Sigmoid colon (tissue), 7 donors: ENCODE results near the gene SLC9B1. TPM values are rescaled to one million over a fixed set of nuclear protein-coding genes. Genes with fewer than 3 reads are reported as not detected.
"Not testable (repeated sequence)": the region's sequence is repeated elsewhere in the genome, so short reads cannot be mapped to it uniquely, and the experiment has no call there.

Source experiments
- DNase-seq: peaks from one replicate; pipeline ENCODE4 v3.0.0-alpha.2; 2019
- H3K27ac ChIP-seq, 4 donors: fragments of 200-600 bp; sonication (generic); one replicate each; pipeline ENCODE4 v1.5.1; 2016 to 2019; ENCODE audit warnings: mild to moderate bottlenecking in 1 of 4
- H3K27me3 ChIP-seq, 3 donors: fragments of 200-600 bp; sonication (generic); one replicate each; pipeline ENCODE4 v1.5.1; 2019; ENCODE audit warnings: mild to moderate bottlenecking in 1 of 3
- H3K36me3 ChIP-seq, 4 donors: fragments of 200-600 bp; sonication (generic); one replicate each; pipeline ENCODE4 v1.5.1; 2016 to 2019
- H3K4me1 ChIP-seq, 4 donors: fragments of 200-600 bp; sonication (generic); one replicate each; pipeline ENCODE4 v1.5.1; 2017 to 2019
- H3K4me3 ChIP-seq, 4 donors: fragments of 200-600 bp; sonication (generic); one replicate each; pipeline ENCODE4 v1.5.1; 2017 to 2019; ENCODE audit warnings: mild to moderate bottlenecking in 2 of 4, moderate library complexity in 1 of 4
- H3K9me3 ChIP-seq, 4 donors: fragments of 200-600 bp in 3 of 4; sonication (generic) in 3 of 4; one replicate each; pipeline versions ENCODE4 v1.5.1 to v1.6.1; 2013 to 2019
- EP300 ChIP-seq, 4 donors: sonication (generic); formaldehyde crosslinking; IDR thresholded peaks; one replicate each; pipeline ENCODE4 v1.6.1; 2017; ENCODE audit warnings: antibody characterized with exemption in 4 of 4
- POLR2A ChIP-seq, 2 donors: fragments of 450-650 bp; IDR thresholded peaks; one replicate each; pipeline ENCODE4 v1.6.1; 2016; ENCODE audit warnings: antibody characterized with exemption in 2 of 2, mild to moderate bottlenecking in 2 of 2, moderate library complexity in 2 of 2
- POLR2AphosphoS5 ChIP-seq, 4 donors: sonication (generic); formaldehyde crosslinking; IDR thresholded peaks; one replicate each; pipeline ENCODE4 v1.6.1; 2017; ENCODE audit warnings: antibody characterized with exemption in 4 of 4
- WGBS, 2 donors: extraction: QIAGEN DNeasy Blood & Tissue Kit; methylation state at CpG; one replicate each; pipeline ENCODE4 v1.1.7; 2013; 5-methylcytosine and 5-hydroxymethylcytosine counted together
- intact Hi-C: fragments of 100-400 bp; cut with DNase I; formaldehyde crosslinking; loops from one replicate; pipeline ENCODE4 v1.15.1; 2023
- polyA plus RNA-seq, 3 donors: library from polyadenylated mRNA; stranded (reverse); fragments of 200-250 nt; gene quantifications; one replicate each; pipeline ENCODE4 v1.2.3, GENCODE V29; 2013
- total RNA-seq, 4 donors: library from RNA; depleted of rRNA; stranded (reverse); fragments of >200 nt; gene quantifications; one replicate each; pipeline ENCODE4 v1.1.0, GENCODE V29; 2016
- TF ChIP-seq, protein P1 (sequence below), 4 experiments: fragments of 450-650 bp in 3 of 4; fragments of 200-600 bp in 1 of 4; IDR thresholded peaks; one replicate each; pipeline ENCODE4 v1.5.1; 2016 to 2019; ENCODE audit warnings: antibody characterized with exemption in 4 of 4, mild to moderate bottlenecking in 3 of 4, moderate library complexity in 2 of 4
- donor health status: healthy with polysubstance abuse.
- donor health status: Bipolar disorder and iron deficiency.
- donor health status: healthy.

The SLC9B1 gene
- total and polyA plus RNA-seq, 7 donors, result 0.50 to 3.9 (median 1.0) TPM; not detected in 3

GRCh38 chr4:102888570-102888969 is 130.9 kb downstream of the SLC9B1 start:
- H3K4me3 ChIP-seq, H3K4me1 ChIP-seq, H3K36me3 ChIP-seq, intact Hi-C loops, DNase-seq, H3K27ac ChIP-seq, H3K27me3 ChIP-seq, H3K9me3 ChIP-seq: not testable (repeated sequence)
- 95 to 96% methylated on average over 2 of the region's 2 CpGs for WGBS, 2 donors

- H3K36me3 ChIP-seq, result peaks cover 0 to 3% (median 0%) of the 10 kb centered on the region in 4 donors
- no peaks in the 10 kb centered on the region for H3K4me1 ChIP-seq
- H3K9me3 ChIP-seq, result no peaks in the 10 kb centered on the region
- no peaks in the 10 kb centered on the region for H3K27me3 ChIP-seq
- no peak overlapping the region for H3K27ac ChIP-seq
- no peak for TF ChIP-seq EP300 (IDR thresholded peaks at IDR 0.05)
- no peak for TF ChIP-seq POLR2A (IDR thresholded peaks at IDR 0.05)
- TF ChIP-seq, protein P1, sequence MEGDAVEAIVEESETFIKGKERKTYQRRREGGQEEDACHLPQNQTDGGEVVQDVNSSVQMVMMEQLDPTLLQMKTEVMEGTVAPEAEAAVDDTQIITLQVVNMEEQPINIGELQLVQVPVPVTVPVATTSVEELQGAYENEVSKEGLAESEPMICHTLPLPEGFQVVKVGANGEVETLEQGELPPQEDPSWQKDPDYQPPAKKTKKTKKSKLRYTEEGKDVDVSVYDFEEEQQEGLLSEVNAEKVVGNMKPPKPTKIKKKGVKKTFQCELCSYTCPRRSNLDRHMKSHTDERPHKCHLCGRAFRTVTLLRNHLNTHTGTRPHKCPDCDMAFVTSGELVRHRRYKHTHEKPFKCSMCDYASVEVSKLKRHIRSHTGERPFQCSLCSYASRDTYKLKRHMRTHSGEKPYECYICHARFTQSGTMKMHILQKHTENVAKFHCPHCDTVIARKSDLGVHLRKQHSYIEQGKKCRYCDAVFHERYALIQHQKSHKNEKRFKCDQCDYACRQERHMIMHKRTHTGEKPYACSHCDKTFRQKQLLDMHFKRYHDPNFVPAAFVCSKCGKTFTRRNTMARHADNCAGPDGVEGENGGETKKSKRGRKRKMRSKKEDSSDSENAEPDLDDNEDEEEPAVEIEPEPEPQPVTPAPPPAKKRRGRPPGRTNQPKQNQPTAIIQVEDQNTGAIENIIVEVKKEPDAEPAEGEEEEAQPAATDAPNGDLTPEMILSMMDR (IDR thresholded peaks at IDR 0.05), result no peak
- TF ChIP-seq POLR2AphosphoS5 (IDR thresholded peaks at IDR 0.05), result no peak
- H3K4me3 ChIP-seq, result no peak overlapping the region
- intact Hi-C loops, result no loop called here
- no peak for DNase-seq
- 94 to 96% methylated on average over 2 of the region's 2 CpGs for WGBS, 2 donors
These were observed 136.2 kb downstream of the SLC9B1 start for GRCh38 chr4:102883278-102883677.

- 92% methylated on average over 1 of the region's 1 CpG for WGBS, 2 donors
- H3K27me3 ChIP-seq, result no peaks in the 10 kb centered on the region
- TF ChIP-seq, protein P1 (IDR thresholded peaks at IDR 0.05), result no peak
- TF ChIP-seq EP300 (IDR thresholded peaks at IDR 0.05) (no peak), POLR2AphosphoS5 (IDR thresholded peaks at IDR 0.05) (no peak), POLR2A (IDR thresholded peaks at IDR 0.05) (no peak)
- H3K9me3 ChIP-seq, result peaks cover 0 to 5% (median 0%) of the 10 kb centered on the region in 4 donors
- intact Hi-C loops, result no loop called here
- DNase-seq, result no peak
- no peak overlapping the region for H3K27ac ChIP-seq
- H3K36me3 ChIP-seq, result peaks cover 0 to 3% (median 0%) of the 10 kb centered on the region in 4 donors
- no peaks in the 10 kb centered on the region for H3K4me1 ChIP-seq
- no peak overlapping the region for H3K4me3 ChIP-seq
These were observed 138.2 kb downstream of the SLC9B1 start for GRCh38 chr4:102881343-102881742.

- peaks cover 0 to 5% (median 0%) of the 10 kb centered on the region in 4 donors for H3K9me3 ChIP-seq
- H3K27ac ChIP-seq, result no peak overlapping the region
- H3K36me3 ChIP-seq, result peaks cover 0 to 9% (median 0%) of the 10 kb centered on the region in 4 donors
- no peak overlapping the region for H3K4me3 ChIP-seq
- intact Hi-C loops, result no loop called here
- TF ChIP-seq, protein P1 (IDR thresholded peaks at IDR 0.05), result no peak
- TF ChIP-seq POLR2AphosphoS5 (IDR thresholded peaks at IDR 0.05) (no peak), POLR2A (IDR thresholded peaks at IDR 0.05) (no peak), EP300 (IDR thresholded peaks at IDR 0.05) (no peak)
- 91% methylated on average over 3 of the region's 3 CpGs for WGBS, 2 donors
- no peaks in the 10 kb centered on the region for H3K27me3 ChIP-seq
- H3K4me1 ChIP-seq, result no peaks in the 10 kb centered on the region
- no peak for DNase-seq
These were observed 140.6 kb downstream of the SLC9B1 start for GRCh38 chr4:102878901-102879300.

DNA sequence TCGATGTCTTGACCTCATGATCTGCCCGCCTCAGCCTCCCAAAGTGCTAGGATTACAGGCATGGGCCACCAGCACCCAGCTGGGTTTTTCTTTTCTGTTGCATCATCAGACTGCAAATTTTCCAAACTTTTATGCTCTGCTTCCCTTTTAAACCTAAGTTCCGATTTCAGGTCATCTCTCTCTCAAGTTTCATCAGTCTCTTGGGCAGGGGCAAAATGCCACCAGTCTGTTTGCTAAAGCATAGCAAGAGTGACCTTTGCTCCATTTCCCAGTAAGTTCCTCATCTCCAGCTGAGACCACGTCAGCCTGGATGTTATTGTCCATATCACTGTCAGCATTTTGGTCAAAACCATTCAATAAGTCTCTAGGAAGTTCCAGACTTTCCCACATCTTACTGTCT is 141.2 kb downstream of the SLC9B1 start:
- H3K27ac ChIP-seq, H3K9me3 ChIP-seq, H3K4me1 ChIP-seq, H3K27me3 ChIP-seq, H3K36me3 ChIP-seq, intact Hi-C loops, H3K4me3 ChIP-seq: not testable (repeated sequence)
- DNase-seq, result peak; percentile 70
- peak in 1 of 4 donors; percentile 13 for TF ChIP-seq POLR2AphosphoS5 (IDR thresholded peaks at IDR 0.05)
- 53 to 54% methylated on average over 4 of the region's 4 CpGs for WGBS, 2 donors

DNA sequence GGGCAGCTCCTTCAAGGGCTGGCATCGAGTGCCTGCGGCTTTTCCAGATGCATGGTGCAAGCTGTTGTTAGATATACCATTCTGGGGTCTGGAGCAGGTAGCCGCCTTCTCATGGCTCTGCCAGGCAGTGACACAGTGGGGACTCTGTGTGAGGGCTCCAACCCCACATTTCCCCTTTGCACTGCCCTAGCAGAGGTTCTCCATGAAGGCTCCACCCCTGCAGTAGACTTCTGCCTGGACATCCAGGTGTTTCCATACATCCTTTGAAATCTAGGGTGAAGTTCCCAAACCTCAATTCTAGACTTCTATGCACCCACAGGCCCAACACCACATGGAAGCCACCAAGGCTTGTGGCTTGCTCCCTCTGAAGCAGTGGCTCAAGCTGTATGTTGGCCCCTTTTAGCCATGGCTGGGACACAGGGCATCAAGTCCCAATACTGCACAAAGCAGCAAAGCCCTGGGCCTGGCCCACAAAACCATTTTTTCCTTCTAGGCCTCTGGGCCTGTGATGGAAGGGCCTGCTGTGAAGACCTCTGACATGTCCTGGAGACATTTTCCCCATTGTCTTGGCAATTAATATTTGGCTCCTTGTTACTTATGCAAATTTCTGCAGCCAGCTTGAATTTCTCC is 141.9 kb downstream of the SLC9B1 start:
- H3K4me1 ChIP-seq, H3K27ac ChIP-seq, intact Hi-C loops, H3K4me3 ChIP-seq, H3K9me3 ChIP-seq, DNase-seq, H3K27me3 ChIP-seq, H3K36me3 ChIP-seq: not testable (repeated sequence)
- WGBS, 2 donors, result 96 to 98% methylated on average over 3 of the region's 3 CpGs
